ENCODE results near the gene HTR4. TPM values are rescaled to one million over a fixed set of nuclear protein-coding genes. Genes with fewer than 3 reads are reported as not detected.

Gene HTR4
- total RNA-seq, 1 donor from 2014 or later, result 0.70 TPM

DNA sequence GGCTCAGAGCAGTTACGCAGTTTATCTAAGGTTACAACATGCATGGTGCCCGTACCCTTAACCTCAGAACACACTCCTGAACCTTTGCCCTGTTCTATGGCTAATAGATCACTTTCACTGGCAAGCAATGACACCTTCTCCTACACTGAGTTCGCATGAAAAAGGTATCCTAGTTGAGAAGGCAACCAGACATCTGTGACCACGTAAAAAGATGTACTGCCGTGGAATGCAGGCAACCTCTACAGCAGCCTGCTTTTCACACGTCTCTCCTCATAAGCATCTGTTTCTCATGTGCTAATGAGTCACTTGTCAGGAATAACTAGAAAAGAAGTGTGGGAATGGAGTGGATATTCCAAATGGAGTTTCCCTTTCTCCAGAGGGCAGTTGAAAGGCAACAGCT is 199.1 kb downstream of the HTR4 start:
- intact Hi-C loops (cut with DNase I), result no loop called here
- DNase-seq (ENCODE audit: low spot score), result no peak

DNA sequence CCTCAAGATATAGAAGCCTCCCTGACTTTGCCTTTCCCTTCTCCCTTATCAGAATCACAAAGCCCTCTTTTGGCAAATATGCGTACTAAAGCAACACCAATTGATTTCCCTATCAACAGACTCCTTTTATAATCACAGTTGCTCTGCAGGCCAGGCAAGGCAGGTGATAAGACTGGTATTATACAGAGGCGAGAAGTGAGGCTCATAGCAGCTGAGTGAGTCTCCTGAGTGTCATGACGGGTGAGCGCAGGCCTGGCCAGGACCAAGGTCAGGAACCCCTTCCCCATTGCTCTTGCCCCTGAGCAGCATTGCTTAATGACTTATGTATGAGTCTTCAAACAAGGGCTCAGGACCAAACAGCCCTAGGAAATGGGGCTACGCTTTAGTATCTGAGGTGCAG is 199.8 kb downstream of the HTR4 start:
- intact Hi-C loops (cut with DNase I), result loop anchor here (5.0 kb wide), 1 partner anchor 72 kb away; the partner anchor contains the start of gene FBXO38

DNA sequence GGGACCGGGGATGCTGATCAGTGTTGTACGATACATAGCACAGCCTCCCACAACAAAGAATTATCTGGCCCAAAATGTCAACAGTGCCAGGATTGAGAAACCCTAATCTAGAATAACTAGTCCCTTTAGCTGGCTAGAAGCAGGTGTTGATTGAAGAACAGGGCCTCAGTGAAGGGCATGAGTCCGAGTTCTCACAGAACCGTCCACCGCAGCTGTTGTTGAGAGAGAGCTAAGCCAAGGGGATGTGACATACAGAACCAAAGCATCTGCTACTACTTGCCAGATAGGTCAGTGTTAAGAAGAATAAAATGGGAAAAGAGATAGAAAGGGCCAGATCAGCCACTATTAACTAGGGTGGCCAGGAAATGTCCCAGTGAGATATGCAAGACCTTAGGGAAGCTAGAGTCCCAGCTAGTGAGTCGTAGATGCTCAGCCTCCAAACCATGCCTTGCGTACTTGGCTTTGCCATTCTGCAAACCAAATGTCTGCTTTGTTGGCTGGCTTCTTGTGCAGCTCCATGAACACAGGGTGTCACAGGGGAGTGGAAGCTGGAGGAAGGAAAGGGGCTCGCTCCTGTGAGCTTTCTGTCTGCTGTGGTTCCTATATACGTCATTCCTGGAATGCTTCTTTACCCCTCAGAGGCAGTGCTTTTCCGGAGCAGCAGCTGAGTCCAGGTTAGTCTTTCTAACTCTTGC is 201.7 kb downstream of the HTR4 start:
- DNase-seq (ENCODE audit: low spot score), result no peak
- intact Hi-C loops (cut with DNase I), result loop anchor here (5.0 kb wide), 1 partner anchor 70 kb away; the partner anchor contains the start of gene FBXO38

More for the DNA sequence above, 199.8 kb downstream of the HTR4 start:
- DNase-seq (ENCODE audit: low spot score), result no peak

DNA sequence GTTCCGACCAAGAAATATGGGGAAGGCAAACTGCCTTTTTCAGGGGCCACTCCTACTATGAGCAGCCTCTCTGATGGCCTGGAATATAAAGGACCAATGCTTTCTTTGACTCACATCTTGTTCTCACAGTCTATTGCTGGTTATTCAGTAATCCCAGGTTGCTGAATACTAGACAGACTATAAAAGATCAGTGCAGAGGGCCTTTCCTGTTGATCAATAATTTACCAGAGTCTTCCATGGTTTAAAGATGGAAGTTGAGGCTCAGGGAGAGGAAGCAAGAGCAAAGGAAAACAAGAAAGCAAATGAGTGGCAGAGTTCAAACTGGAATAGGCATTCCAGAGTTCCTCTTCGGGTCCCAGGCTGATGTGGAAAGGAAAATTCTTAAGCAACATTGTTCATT is 207.7 kb downstream of the HTR4 start:
- intact Hi-C loops (cut with DNase I), result loop anchor here (10.0 kb wide), 1 partner anchor 152 kb away; no protein-coding TSS in a partner anchor
- no peak for DNase-seq (ENCODE audit: low spot score)

DNA sequence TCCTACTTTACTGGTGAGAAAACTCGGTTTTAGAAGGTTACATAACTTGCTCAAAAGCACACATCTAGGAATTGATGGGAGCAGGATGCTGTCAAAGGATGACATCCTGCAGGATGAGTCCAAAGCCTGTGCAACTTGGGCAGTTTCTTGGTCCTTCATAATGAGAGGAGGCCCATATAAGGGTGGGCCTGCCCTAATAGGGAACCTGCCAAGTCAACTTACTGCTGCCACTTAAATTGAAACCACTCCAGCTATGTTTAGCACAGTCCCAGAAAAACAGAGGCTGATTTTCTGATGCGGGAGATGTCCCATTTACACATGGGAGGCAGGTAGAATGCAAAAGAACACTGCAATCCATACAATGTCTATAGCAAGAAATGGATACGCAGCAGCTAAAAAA is 208.7 kb downstream of the HTR4 start:
- no peak for DNase-seq (ENCODE audit: low spot score)
- intact Hi-C loops (cut with DNase I), result loop anchor here (2.0 to 10.0 kb wide), 2 partner anchors 151 to 285 kb away; no protein-coding TSS in a partner anchor

DNA sequence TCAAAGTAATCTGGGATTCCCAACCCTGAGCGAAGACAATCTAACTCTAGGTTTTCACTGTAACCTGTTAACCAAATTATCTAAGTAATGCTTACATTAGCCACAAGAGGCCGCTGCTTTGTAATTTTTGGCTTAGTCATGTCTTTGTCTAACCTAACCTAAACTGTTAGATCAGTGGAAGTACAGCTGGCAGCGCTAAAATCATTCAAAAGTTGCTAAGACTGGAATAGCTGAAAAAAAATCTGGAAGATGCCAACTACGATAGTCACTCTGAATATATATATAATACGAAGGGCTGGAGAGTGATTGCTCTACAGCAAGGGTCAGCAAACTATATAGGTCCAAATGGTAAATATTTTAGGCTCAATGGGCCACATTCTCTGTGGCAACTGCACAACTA is 210.3 kb downstream of the HTR4 start:
- no peak for DNase-seq (ENCODE audit: low spot score)
- intact Hi-C loops (cut with DNase I), result loop anchor here (2.0 to 10.0 kb wide), 2 partner anchors 149 to 287 kb away; no protein-coding TSS in a partner anchor

DNA sequence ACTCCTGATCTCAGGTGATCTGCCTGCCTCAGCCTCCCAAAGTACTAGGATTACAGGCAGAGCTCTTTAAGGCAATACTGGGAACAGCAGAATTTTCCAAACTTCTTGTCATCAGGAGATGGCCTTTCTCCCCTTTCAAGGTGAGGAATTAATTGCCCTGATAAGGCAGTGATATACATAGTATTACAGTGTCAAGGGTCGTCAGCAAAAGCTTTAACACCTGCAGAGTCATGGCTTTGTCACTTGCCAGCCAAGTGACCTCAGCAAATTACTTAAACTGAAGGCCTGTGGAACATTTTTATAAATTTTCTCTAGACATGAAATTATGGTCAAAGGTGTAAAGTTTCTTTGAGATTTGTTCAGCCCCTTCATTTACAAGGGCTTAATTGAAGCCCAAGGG is 211.1 kb downstream of the HTR4 start:
- DNase-seq (ENCODE audit: low spot score), result no peak
- intact Hi-C loops (cut with DNase I), result loop anchor here (10.0 kb wide), 1 partner anchor 148 kb away; no protein-coding TSS in a partner anchor

DNA sequence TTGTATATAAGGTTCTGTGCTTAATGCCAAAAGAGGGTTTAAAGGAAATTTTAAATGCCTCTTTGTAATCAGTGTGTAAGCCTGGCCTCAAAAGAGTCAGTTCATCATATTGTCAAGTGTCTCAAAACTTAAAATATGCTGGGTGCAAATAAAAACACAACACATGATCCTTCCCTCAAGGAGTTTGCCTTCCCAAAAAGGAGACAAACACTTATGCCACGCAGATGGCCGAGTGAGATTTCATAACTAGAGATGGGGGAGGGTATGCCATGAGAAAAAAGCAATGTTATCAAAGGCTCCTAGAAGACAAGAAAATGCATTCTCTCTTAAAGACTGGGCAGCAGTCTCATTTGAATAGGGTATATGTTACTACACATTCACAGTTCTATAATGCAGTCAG is 215.4 kb downstream of the HTR4 start:
- intact Hi-C loops (cut with DNase I), result no loop called here
- no peak for DNase-seq (ENCODE audit: low spot score)

DNA sequence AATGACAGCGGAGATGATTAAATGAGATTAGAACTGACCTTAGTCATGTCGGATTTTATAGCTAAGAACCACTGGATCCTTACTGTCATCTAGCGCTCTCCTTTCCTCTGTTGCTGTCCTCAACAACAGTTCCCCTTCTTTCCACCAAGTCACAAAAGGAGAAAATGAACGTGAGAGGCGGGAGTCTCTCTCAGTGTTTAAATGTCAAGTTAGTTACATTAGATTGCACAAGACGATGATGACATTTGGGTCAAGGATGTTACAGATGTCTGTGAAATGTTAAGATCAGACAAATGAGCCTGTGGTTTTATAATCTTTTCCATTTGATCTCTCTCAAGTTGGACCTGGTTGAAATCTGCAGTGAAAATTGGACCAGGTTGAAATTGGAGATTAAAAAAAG is 217.1 kb downstream of the HTR4 start:
- no peak for DNase-seq (ENCODE audit: low spot score)
- intact Hi-C loops (cut with DNase I), result no loop called here

DNA sequence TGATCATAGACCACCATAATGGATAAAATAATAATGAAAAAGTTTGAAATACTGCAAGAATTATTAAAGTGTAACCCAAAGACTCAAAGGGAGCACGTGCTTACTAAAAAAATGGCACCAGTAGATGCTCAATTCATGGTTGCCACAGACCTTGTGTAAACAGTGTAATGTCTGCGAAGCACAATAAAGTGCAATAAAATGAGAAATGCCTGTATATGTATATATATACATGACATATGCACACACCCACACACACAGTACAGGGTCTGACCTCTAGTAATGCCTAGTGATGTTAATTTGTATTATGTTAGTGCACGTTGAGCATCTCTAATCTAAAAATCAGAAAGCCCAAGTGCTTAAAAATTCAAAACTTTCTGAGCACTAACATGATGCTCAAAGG is 218.3 kb downstream of the HTR4 start:
- DNase-seq (ENCODE audit: low spot score), result no peak
- intact Hi-C loops (cut with DNase I), result no loop called here

DNA sequence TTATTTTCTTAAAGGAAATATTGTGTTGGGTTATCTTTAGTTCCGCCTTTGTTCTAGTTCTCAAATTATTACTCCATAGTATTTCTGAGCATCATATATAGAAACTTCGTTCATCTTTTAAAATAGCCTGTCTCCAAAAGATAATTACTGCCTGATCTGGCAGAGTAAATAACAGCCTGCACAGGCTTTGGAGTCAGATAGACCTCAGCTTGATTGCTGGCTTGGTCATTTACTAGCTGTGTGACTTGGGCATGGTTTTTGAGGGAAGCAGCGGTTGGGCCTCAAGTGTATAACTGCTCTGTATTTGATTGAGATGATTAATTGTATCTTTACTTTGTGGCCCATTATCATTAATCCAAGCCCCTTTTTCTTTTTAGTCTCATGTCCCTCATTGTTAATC is 220.5 kb downstream of the HTR4 start:
- no peak for DNase-seq (ENCODE audit: low spot score)
- intact Hi-C loops (cut with DNase I), result no loop called here

Other genes with a start within 250 kb of the HTR4 start
- gene ADRB2, start 172.1 kb upstream of the HTR4 start, total RNA-seq, result 2.6 TPM

All from cardiac septum (tissue), 1 donor.